Uterus (tissue), 4 donors: ENCODE data around the gene MTG2. TPM values are rescaled to one million over a fixed set of nuclear protein-coding genes. Genes with fewer than 3 reads are reported as not detected.

Experiments used
- DNase-seq, 2 donors: peaks; one replicate each; pipeline ENCODE4 v3.0.0-alpha.2; 2019 to 2020
- H3K27ac ChIP-seq, 2 donors: fragments of 200-600 bp; sonication (generic); 1 replicate in 1 of 2; 2 replicates in 1 of 2; pipeline ENCODE4 v1.5.1; 2016 to 2018
- H3K27me3 ChIP-seq, 2 donors: fragments of 200-600 bp; sonication (generic); one replicate each; pipeline ENCODE4 v1.5.1; 2018 to 2019; ENCODE audit warnings: control low read depth in 1 of 2
- H3K36me3 ChIP-seq, 2 donors: fragments of 200-600 bp; sonication (generic); one replicate each; pipeline ENCODE4 v1.5.1; 2019; ENCODE audit warnings: control low read depth in 1 of 2
- H3K4me1 ChIP-seq, 2 donors: fragments of 200-600 bp; sonication (generic); one replicate each; pipeline ENCODE4 v1.5.1; 2018 to 2019; ENCODE audit warnings: control low read depth in 1 of 2
- H3K4me3 ChIP-seq, 2 donors: fragments of 200-600 bp; sonication (generic); 1 replicate in 1 of 2; 2 replicates in 1 of 2; pipeline ENCODE4 v1.5.1; 2018 to 2019; ENCODE audit warnings: mild to moderate bottlenecking in 1 of 2
- H3K9me3 ChIP-seq, 2 donors: fragments of 200-600 bp; sonication (generic); one replicate each; pipeline ENCODE4 v1.5.1; 2019; ENCODE audit warnings: control low read depth in 1 of 2
- POLR2A ChIP-seq, 2 donors: fragments of 450-650 bp; IDR thresholded peaks; one replicate each; pipeline ENCODE4 v1.6.1; 2016; ENCODE audit warnings: antibody characterized with exemption in 2 of 2, mild to moderate bottlenecking in 1 of 2, moderate library complexity in 1 of 2
- intact Hi-C: fragments of 100-400 bp; cut with DNase I; formaldehyde crosslinking; loops from one replicate; pipeline ENCODE4 v1.15.1; 2023; ENCODE audit warnings: low total_unique reads
- total RNA-seq, 4 donors: library from RNA; depleted of rRNA in 3 of 4; stranded (reverse); fragments of >200 nt in 3 of 4; gene quantifications; one replicate each; pipeline versions ENCODE4 v1.1.0 to v1.2.4, GENCODE V29; 2014 to 2023
- TF ChIP-seq, protein P1 (sequence below), 4 experiments: fragments of 200-600 bp in 2 of 4; fragments of 450-650 bp in 2 of 4; sonication (generic) in 2 of 4; IDR thresholded peaks; one replicate each; pipeline ENCODE4 v1.5.1; 2016 to 2019; ENCODE audit warnings: antibody characterized with exemption in 4 of 4, mild to moderate bottlenecking in 2 of 4, moderate library complexity in 1 of 4
- donor health status: DM: yes; HTN: yes; CAD: no.

The MTG2 gene
- total RNA-seq, 4 donors from 2014 or later: 0.59 to 38.5 (median 22.7) TPM

GRCh38 chr20:62243106-62243505 is 60.3 kb downstream of the MTG2 start:
- DNase-seq: no peak
- no peaks in the 10 kb centered on the region for H3K9me3 ChIP-seq
- intact Hi-C loops: no loop called here
- no peak overlapping the region for H3K27ac ChIP-seq
- no peaks in the 10 kb centered on the region for H3K27me3 ChIP-seq
- H3K4me3 ChIP-seq: no peak overlapping the region
- no peaks in the 10 kb centered on the region for H3K4me1 ChIP-seq
- TF ChIP-seq, protein P1, sequence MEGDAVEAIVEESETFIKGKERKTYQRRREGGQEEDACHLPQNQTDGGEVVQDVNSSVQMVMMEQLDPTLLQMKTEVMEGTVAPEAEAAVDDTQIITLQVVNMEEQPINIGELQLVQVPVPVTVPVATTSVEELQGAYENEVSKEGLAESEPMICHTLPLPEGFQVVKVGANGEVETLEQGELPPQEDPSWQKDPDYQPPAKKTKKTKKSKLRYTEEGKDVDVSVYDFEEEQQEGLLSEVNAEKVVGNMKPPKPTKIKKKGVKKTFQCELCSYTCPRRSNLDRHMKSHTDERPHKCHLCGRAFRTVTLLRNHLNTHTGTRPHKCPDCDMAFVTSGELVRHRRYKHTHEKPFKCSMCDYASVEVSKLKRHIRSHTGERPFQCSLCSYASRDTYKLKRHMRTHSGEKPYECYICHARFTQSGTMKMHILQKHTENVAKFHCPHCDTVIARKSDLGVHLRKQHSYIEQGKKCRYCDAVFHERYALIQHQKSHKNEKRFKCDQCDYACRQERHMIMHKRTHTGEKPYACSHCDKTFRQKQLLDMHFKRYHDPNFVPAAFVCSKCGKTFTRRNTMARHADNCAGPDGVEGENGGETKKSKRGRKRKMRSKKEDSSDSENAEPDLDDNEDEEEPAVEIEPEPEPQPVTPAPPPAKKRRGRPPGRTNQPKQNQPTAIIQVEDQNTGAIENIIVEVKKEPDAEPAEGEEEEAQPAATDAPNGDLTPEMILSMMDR (IDR thresholded peaks at IDR 0.05): no peak
- no peak for TF ChIP-seq POLR2A (IDR thresholded peaks at IDR 0.05)
- no peaks in the 10 kb centered on the region for H3K36me3 ChIP-seq

DNA sequence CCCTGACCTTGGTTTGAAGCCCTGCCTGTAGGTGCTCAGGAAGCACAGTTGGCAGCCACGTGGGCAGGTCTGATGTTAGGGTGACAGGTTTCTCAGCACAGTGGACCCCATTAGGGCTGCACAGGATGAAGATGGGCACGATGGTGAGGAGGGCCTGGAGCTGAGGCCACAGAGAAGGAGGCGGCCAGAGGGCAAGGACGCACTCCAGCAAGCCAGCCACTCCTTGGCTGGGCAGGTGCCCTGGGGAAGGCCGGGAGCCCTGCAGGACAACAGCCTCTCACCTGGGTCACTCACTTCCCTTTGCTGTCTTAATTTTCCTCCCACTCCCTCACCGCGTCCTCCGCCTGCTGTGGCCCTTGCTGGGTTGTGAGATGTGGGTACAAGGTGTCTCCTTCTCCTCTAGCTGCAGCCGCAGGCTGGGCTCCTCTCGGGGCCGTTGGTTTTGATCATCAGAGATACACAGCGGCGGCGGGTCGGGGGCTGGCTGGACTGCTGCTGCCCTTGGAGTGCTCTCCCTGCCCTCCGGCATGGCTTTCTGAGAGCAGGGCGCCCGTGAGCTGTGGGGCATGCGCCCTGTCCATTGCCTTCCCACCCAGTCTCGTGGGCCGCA is 61.2 kb downstream of the MTG2 start:
- TF ChIP-seq POLR2A (IDR thresholded peaks at IDR 0.05): no peak
- TF ChIP-seq, protein P1 (IDR thresholded peaks at IDR 0.05): no peak
- H3K27me3 ChIP-seq: no peaks in the 10 kb centered on the region
- no peaks in the 10 kb centered on the region for H3K9me3 ChIP-seq
- H3K4me3 ChIP-seq: no peak overlapping the region
- intact Hi-C loops: no loop called here
- no peak for DNase-seq
- no peaks in the 10 kb centered on the region for H3K4me1 ChIP-seq
- H3K27ac ChIP-seq: no peak overlapping the region
- H3K36me3 ChIP-seq: no peaks in the 10 kb centered on the region

DNA sequence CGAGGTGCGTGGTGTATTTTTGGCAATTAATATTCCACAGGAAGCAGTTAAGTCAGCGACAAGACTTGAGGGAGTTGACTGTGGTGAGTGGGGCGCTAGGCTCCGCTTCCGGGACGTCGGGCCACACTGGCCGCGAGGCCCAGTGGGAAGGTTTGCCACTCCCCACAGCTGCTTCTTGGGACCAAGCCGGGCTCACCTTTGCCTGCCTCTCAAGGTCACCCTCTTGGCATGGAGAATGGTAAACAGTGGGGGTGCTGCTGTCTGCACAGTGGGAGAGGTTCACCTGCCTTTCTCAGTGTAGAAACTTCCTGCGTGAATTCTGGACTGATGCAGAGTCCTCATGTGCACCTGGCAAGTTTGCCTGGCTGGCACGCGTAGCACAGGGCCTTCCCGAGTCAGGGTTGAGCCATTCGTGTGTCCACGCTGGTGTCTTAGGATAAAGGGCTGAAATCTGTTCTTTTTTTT is 61.8 kb downstream of the MTG2 start:
- Histone ChIP-seq H3K4me3 (no peak overlapping the region), H3K4me1 (no peaks in the 10 kb centered on the region), H3K36me3 (no peaks in the 10 kb centered on the region), H3K27me3 (no peaks in the 10 kb centered on the region), H3K27ac (no peak overlapping the region), H3K9me3 (no peaks in the 10 kb centered on the region)
- TF ChIP-seq, protein P1 (IDR thresholded peaks at IDR 0.05): no peak
- TF ChIP-seq POLR2A (IDR thresholded peaks at IDR 0.05): no peak
- intact Hi-C loops: no loop called here
- no peak for DNase-seq

DNA sequence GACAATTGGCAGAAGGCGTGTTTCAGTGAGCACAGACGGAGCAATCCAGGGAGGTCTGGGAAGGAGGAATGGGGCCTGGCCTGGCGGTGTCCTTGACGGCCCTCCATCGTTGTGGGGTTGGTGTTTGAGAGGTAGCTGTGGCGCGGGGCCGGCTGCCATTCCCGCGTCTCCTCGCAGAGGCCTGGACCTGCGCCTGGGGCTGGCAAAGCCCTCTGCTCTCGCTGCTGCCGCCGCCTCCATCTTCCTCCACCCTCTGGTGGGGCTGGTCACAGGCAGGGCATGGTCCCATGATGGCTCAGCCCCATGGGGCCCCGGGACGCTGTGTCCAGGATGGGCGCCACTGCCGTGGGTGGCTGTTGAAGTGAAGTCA is 63.1 kb downstream of the MTG2 start:
- no peaks in the 10 kb centered on the region for H3K4me1 ChIP-seq
- TF ChIP-seq, protein P1 (IDR thresholded peaks at IDR 0.05): no peak
- no peak for TF ChIP-seq POLR2A (IDR thresholded peaks at IDR 0.05)
- intact Hi-C loops: no loop called here
- no peaks in the 10 kb centered on the region for H3K9me3 ChIP-seq
- no peak for DNase-seq
- no peak overlapping the region for H3K4me3 ChIP-seq
- H3K27ac ChIP-seq: no peak overlapping the region
- no peaks in the 10 kb centered on the region for H3K36me3 ChIP-seq
- no peaks in the 10 kb centered on the region for H3K27me3 ChIP-seq

DNA sequence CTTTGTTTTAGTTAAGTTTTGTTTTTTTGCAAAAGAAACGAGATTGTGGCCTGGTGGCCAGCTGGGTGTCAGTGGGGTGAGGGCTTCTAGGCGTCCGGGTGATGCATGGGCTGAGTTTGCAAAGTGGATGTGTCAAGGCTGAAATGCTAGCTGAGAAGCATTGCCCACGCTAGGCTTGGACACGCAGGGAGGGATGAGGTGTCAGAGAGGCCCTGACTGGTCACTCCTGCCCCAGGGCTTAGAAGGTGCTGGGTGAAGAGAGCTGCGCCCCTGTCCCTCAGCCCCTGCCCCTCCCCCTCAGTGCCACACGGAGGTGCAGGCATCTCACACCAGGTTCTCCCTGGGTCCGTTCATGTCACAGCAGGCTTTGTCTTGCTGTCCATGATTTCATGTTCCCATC is 63.6 kb downstream of the MTG2 start:
- DNase-seq: no peak
- no peaks in the 10 kb centered on the region for H3K9me3 ChIP-seq
- H3K27ac ChIP-seq: no peak overlapping the region
- no peaks in the 10 kb centered on the region for H3K27me3 ChIP-seq
- no peaks in the 10 kb centered on the region for H3K4me1 ChIP-seq
- H3K4me3 ChIP-seq: no peak overlapping the region
- no peaks in the 10 kb centered on the region for H3K36me3 ChIP-seq
- intact Hi-C loops: no loop called here
- TF ChIP-seq, protein P1 (IDR thresholded peaks at IDR 0.05): no peak
- no peak for TF ChIP-seq POLR2A (IDR thresholded peaks at IDR 0.05)
